Uterus (tissue), 2 donors: ENCODE data around the gene MARCHF9.

Experiments used
- POLR2A ChIP-seq, 2 donors: fragments of 450-650 bp; IDR thresholded peaks; one replicate each; pipeline ENCODE4 v1.6.1; 2016; ENCODE audit warnings: antibody characterized with exemption in 2 of 2, mild to moderate bottlenecking in 1 of 2, moderate library complexity in 1 of 2
- TF ChIP-seq, protein P1 (sequence below), 4 experiments: fragments of 200-600 bp in 2 of 4; fragments of 450-650 bp in 2 of 4; sonication (generic) in 2 of 4; IDR thresholded peaks; one replicate each; pipeline ENCODE4 v1.5.1; 2016 to 2019; ENCODE audit warnings: antibody characterized with exemption in 4 of 4, mild to moderate bottlenecking in 2 of 4, moderate library complexity in 1 of 4

- TF ChIP-seq, protein P1, sequence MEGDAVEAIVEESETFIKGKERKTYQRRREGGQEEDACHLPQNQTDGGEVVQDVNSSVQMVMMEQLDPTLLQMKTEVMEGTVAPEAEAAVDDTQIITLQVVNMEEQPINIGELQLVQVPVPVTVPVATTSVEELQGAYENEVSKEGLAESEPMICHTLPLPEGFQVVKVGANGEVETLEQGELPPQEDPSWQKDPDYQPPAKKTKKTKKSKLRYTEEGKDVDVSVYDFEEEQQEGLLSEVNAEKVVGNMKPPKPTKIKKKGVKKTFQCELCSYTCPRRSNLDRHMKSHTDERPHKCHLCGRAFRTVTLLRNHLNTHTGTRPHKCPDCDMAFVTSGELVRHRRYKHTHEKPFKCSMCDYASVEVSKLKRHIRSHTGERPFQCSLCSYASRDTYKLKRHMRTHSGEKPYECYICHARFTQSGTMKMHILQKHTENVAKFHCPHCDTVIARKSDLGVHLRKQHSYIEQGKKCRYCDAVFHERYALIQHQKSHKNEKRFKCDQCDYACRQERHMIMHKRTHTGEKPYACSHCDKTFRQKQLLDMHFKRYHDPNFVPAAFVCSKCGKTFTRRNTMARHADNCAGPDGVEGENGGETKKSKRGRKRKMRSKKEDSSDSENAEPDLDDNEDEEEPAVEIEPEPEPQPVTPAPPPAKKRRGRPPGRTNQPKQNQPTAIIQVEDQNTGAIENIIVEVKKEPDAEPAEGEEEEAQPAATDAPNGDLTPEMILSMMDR (IDR thresholded peaks at IDR 0.05) = no peak
- no peak for TF ChIP-seq POLR2A (IDR thresholded peaks at IDR 0.05)
Measured at GRCh38 chr12:57771236-57771872, 16.5 kb downstream of the MARCHF9 start.
